Fibroblast of lung (primary cell): ENCODE measurements around the gene CEP295NL. TPM values are rescaled to one million over a fixed set of nuclear protein-coding genes. Genes with fewer than 3 reads are reported as not detected.
"Not testable (repeated sequence)": the region's sequence is repeated elsewhere in the genome, so short reads cannot be mapped to it uniquely, and the experiment has no call there.

ENCODE experiments used
- DNase-seq, 2 donors: peaks; one replicate each; pipeline versions ENCODE4 v3.0.0 to v3.0.0-alpha.2; 2010; ENCODE audit warnings: low read depth in 2 of 2
- H2AFZ ChIP-seq: 2 replicates; pipeline ENCODE4 v1.5.1; 2012; ENCODE audit warnings: low read length, control low read depth, inconsistent platforms
- H3K27ac ChIP-seq: 2 replicates; pipeline ENCODE4 v1.5.1; 2011; ENCODE audit warnings: low read length, control low read depth; ENCODE audit not compliant: insufficient read depth
- H3K27me3 ChIP-seq: 2 replicates; pipeline ENCODE4 v1.5.1; 2011; ENCODE audit warnings: mild to moderate bottlenecking, low read length; ENCODE audit not compliant: control insufficient read depth, insufficient read depth
- H3K36me3 ChIP-seq: 2 replicates; pipeline ENCODE4 v1.5.1; 2011; ENCODE audit warnings: low read length; ENCODE audit not compliant: control insufficient read depth, insufficient read depth
- H3K4me1 ChIP-seq: 2 replicates; pipeline ENCODE4 v1.5.1; 2011; ENCODE audit warnings: low read length; ENCODE audit not compliant: control insufficient read depth, insufficient read depth; ENCODE audit errors: extremely low read depth
- H3K4me2 ChIP-seq: 2 replicates; pipeline ENCODE4 v1.5.1; 2011; ENCODE audit warnings: low read length, control low read depth; ENCODE audit not compliant: insufficient read depth; ENCODE audit errors: extremely low read depth
- H3K4me3 ChIP-seq, 4 experiments: fragments of 200-600 bp in 1 of 4; sonication (generic) in 1 of 4; replicated peaks in 1 of 4; 2 replicates each; pipeline ENCODE4 v1.5.1; 2011 to 2016; ENCODE audit warnings: low read length in 4 of 4, low read depth in 3 of 4, mild to moderate bottlenecking in 3 of 4, control low read depth in 2 of 4, inconsistent platforms in 1 of 4, mixed read lengths in 1 of 4; ENCODE audit not compliant: insufficient read depth in 1 of 4; ENCODE audit errors: control extremely low read depth in 1 of 4
- H3K79me2 ChIP-seq: 2 replicates; pipeline ENCODE4 v1.5.1; 2012; ENCODE audit warnings: mild to moderate bottlenecking, low read length, inconsistent platforms; ENCODE audit not compliant: control insufficient read depth, insufficient read depth
- H3K9ac ChIP-seq: 2 replicates; pipeline ENCODE4 v1.5.1; 2011; ENCODE audit warnings: mild to moderate bottlenecking, low read length, control low read depth; ENCODE audit not compliant: insufficient read depth
- H3K9me3 ChIP-seq: 2 replicates; pipeline ENCODE4 v1.5.1; 2012; ENCODE audit warnings: low read depth, low read length; ENCODE audit not compliant: control insufficient read depth, insufficient read depth
- H4K20me1 ChIP-seq: 2 replicates; pipeline ENCODE4 v1.5.1; 2011; ENCODE audit warnings: low read length; ENCODE audit not compliant: control insufficient read depth, insufficient read depth; ENCODE audit errors: extremely low read depth
- CTCF ChIP-seq, 2 donors: IDR thresholded peaks in 1 of 2; conservative IDR thresholded peaks in 1 of 2; 1 replicate in 1 of 2; 2 replicates in 1 of 2; pipeline ENCODE4 v1.5.1; 2011 to 2012; ENCODE audit warnings: low read length in 2 of 2, control low read depth in 1 of 2, inconsistent platforms in 1 of 2, low read depth in 1 of 2, mild to moderate bottlenecking in 1 of 2
- EZH2 ChIP-seq: IDR thresholded peaks from 2 replicates; pipeline ENCODE4 v1.5.1; 2012; ENCODE audit warnings: low read length, control low read depth, mild to moderate bottlenecking; ENCODE audit errors: missing control alignments
- polyA plus RNA-seq, 2 donors: library from polyadenylated mRNA; depleted of rRNA in 1 of 2; stranded (reverse) in 1 of 2; unstranded in 1 of 2; fragments of >200 nt; gene quantifications; 2 replicates each; pipeline ENCODE4 v1.2.1, GENCODE V29; 2011 to 2012; ENCODE audit warnings: missing spikeins in 1 of 2
- total RNA-seq: library from RNA; depleted of rRNA; stranded (reverse); fragments of >200 nt; gene quantifications from 2 replicates; pipeline ENCODE4 v1.2.1, GENCODE V29; 2014

CEP295NL gene
- total and polyA plus RNA-seq, 2 donors (not counting 1 experiment from before 2014, with no cell fraction given) = 0.10 to 2.8 TPM

GRCh38 chr17:78892062-78892456 is 10.9 kb downstream of the CEP295NL start:
- peaks cover 22% of the 10 kb centered on the region for H3K36me3 ChIP-seq
- H4K20me1 ChIP-seq = peaks cover 2% of the 10 kb centered on the region
- no peak overlapping the region for H3K9ac ChIP-seq
- no peak overlapping the region for H3K4me2 ChIP-seq
- TF ChIP-seq EZH2 = no peak
- no peak for TF ChIP-seq CTCF (conservative IDR thresholded peaks at IDR 0.05 in 1 of 2, IDR thresholded peaks at IDR 0.05 in 1 of 2; ENCODE audit: low read depth in 1 of 2, low read length in 2 of 2)
- no peak overlapping the region for H3K27ac ChIP-seq
- DNase-seq = no peak
- peaks cover 16% of the 10 kb centered on the region for H3K4me1 ChIP-seq
- H2AFZ ChIP-seq = no peak overlapping the region
- H3K4me3 ChIP-seq = no peak overlapping the region
- H3K27me3 ChIP-seq = no peaks in the 10 kb centered on the region
- peaks cover 95% of the 10 kb centered on the region for H3K79me2 ChIP-seq
- H3K9me3 ChIP-seq = no peaks in the 10 kb centered on the region

GRCh38 chr17:78891406-78892061 is 11.5 kb downstream of the CEP295NL start:
- Histone ChIP-seq H3K27ac (no peak overlapping the region), H3K9ac (no peak overlapping the region), H3K27me3 (no peaks in the 10 kb centered on the region), H4K20me1 (peaks cover 2% of the 10 kb centered on the region), H3K36me3 (peaks cover 23% of the 10 kb centered on the region), H3K9me3 (no peaks in the 10 kb centered on the region), H3K79me2 (peaks cover 95% of the 10 kb centered on the region), H3K4me2 (no peak overlapping the region), H3K4me1 (peaks cover 16% of the 10 kb centered on the region), H3K4me3 (no peak overlapping the region), H2AFZ (no peak overlapping the region)
- DNase-seq = no peak
- TF ChIP-seq CTCF (conservative IDR thresholded peaks at IDR 0.05 in 1 of 2, IDR thresholded peaks at IDR 0.05 in 1 of 2; ENCODE audit: low read depth in 1 of 2, low read length in 2 of 2) (no peak), EZH2 (no peak)

GRCh38 chr17:78890498-78890897 is 12.5 kb downstream of the CEP295NL start:
- DNase-seq = no peak
- no peaks in the 10 kb centered on the region for H3K27me3 ChIP-seq
- TF ChIP-seq EZH2 (no peak), CTCF (conservative IDR thresholded peaks at IDR 0.05 in 1 of 2, IDR thresholded peaks at IDR 0.05 in 1 of 2; ENCODE audit: low read depth in 1 of 2, low read length in 2 of 2) (no peak)
- H2AFZ ChIP-seq = no peak overlapping the region
- H3K4me3 ChIP-seq = no peak overlapping the region
- H3K9me3 ChIP-seq = no peaks in the 10 kb centered on the region
- peaks cover 15% of the 10 kb centered on the region for H3K4me1 ChIP-seq
- H4K20me1 ChIP-seq = peaks cover 2% of the 10 kb centered on the region
- H3K4me2 ChIP-seq = no peak overlapping the region
- H3K9ac ChIP-seq = no peak overlapping the region
- H3K79me2 ChIP-seq = peaks cover 95% of the 10 kb centered on the region
- peaks cover 23% of the 10 kb centered on the region for H3K36me3 ChIP-seq
- H3K27ac ChIP-seq = no peak overlapping the region

- not testable (repeated sequence) for H3K4me2 ChIP-seq, H2AFZ ChIP-seq, DNase-seq, H3K9me3 ChIP-seq, H3K27me3 ChIP-seq, H4K20me1 ChIP-seq, H3K9ac ChIP-seq, H3K4me3 ChIP-seq, H3K27ac ChIP-seq
- H3K36me3 ChIP-seq = peaks cover 25% of the 10 kb centered on the region
- peaks cover 18% of the 10 kb centered on the region for H3K4me1 ChIP-seq
- peaks cover 95% of the 10 kb centered on the region for H3K79me2 ChIP-seq
These were observed 12.9 kb downstream of the CEP295NL start for GRCh38 chr17:78890096-78890495.
